Karpas-422 (cell line): ENCODE data around the gene EID2. TPM values are rescaled to one million over a fixed set of nuclear protein-coding genes. Genes with fewer than 3 reads are reported as not detected.

Experiments used
- DNase-seq: peaks from one replicate; pipeline ENCODE4 v3.0.0-alpha.2; 2015
- H2AFZ ChIP-seq: fragments of 200-600 bp; sonication (generic); 2 replicates; pipeline ENCODE4 v1.6.1; 2014; ENCODE audit warnings: antibody characterized with exemption, low read length, mixed read lengths
- H3K27ac ChIP-seq: fragments of 200-600 bp; sonication (generic); 2 replicates; pipeline ENCODE4 v1.5.1; 2014; ENCODE audit warnings: mild to moderate bottlenecking, low read length, moderate library complexity
- H3K27me3 ChIP-seq: fragments of 200-600 bp; sonication (generic); 2 replicates; pipeline ENCODE4 v1.6.1; 2014; ENCODE audit warnings: low read length, mixed read lengths
- H3K36me3 ChIP-seq: fragments of 200-600 bp; sonication (generic); 2 replicates; pipeline ENCODE4 v1.6.1; 2014; ENCODE audit warnings: low read length, mixed read lengths; ENCODE audit not compliant: insufficient read depth
- H3K4me1 ChIP-seq: fragments of 200-600 bp; sonication (generic); 2 replicates; pipeline ENCODE4 v1.6.1; 2014; ENCODE audit warnings: mild to moderate bottlenecking, low read length, mixed read lengths
- H3K4me2 ChIP-seq: fragments of 200-600 bp; sonication (generic); 2 replicates; pipeline ENCODE4 v1.6.1; 2014; ENCODE audit warnings: low read length, low read depth, mild to moderate bottlenecking; ENCODE audit not compliant: poor library complexity, severe bottlenecking
- H3K4me3 ChIP-seq: fragments of 200-600 bp; sonication (generic); 2 replicates; pipeline ENCODE4 v1.5.1; 2014; ENCODE audit warnings: mild to moderate bottlenecking, antibody characterized with exemption, low read length, mixed read lengths
- H3K79me2 ChIP-seq: fragments of 200-600 bp; sonication (generic); 2 replicates; pipeline ENCODE4 v1.6.1; 2014; ENCODE audit warnings: mild to moderate bottlenecking, low read length, mixed read lengths
- H3K9ac ChIP-seq: fragments of 200-600 bp; sonication (generic); 2 replicates; pipeline ENCODE4 v1.6.0; 2014; ENCODE audit warnings: low read length
- H3K9me2 ChIP-seq: fragments of 200-600 bp; sonication (generic), shearing (Covaris generic); replicated peaks from 2 replicates; pipeline ENCODE4 v1.6.0; 2014; ENCODE audit warnings: mild to moderate bottlenecking, low read length, moderate library complexity; ENCODE audit not compliant: insufficient read depth
- H3K9me3 ChIP-seq: fragments of 300-700, 200-600 bp; sonication (generic); 2 replicates; pipeline ENCODE4 v1.6.1; 2014; ENCODE audit warnings: low read length, mixed read lengths
- H4K20me1 ChIP-seq: fragments of 200-600 bp; sonication (generic); 2 replicates; pipeline ENCODE4 v1.6.1; 2014; ENCODE audit warnings: mild to moderate bottlenecking, antibody characterized with exemption, low read length, low read depth; ENCODE audit not compliant: insufficient read depth
- total RNA-seq: library from RNA; depleted of rRNA; stranded (reverse); fragments of >200 nt; shearing (Covaris generic); gene quantifications from 2 replicates; pipeline ENCODE4 v1.2.3, GENCODE V29; 2014; ENCODE audit warnings: low replicate concordance

EID2 gene
- total RNA-seq, 1 experiment from 2014 or later, result 5.9 TPM

DNA sequence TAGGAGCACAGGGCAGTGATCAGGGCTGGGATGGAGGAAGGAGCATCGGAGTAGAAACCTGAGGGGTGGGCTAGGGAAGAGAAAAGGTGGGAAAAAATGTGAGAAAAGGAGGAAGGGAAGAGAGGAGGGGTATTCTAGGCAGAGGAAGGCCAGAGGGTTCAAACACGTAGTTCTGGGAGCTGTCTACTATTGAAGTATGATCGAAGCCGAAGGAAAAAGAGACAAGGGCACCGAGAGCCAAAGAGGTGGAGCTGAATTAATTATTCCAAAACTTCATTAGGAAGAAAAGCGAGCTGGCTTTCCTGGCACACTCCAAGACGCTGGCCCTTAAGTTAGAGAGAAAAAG is 33.4 kb downstream of the EID2 start:
- Histone ChIP-seq H3K79me2 (no peaks in the 10 kb centered on the region), H3K9me3 (no peaks in the 10 kb centered on the region), H3K9ac (no peak overlapping the region), H3K4me1 (peaks cover 18% of the 10 kb centered on the region), H2AFZ (no peak overlapping the region), H3K27me3 (no peaks in the 10 kb centered on the region), H3K4me3 (peak overlapping the region; percentile 73; the same call in 1 of the 2 replicates), H4K20me1 (no peaks in the 10 kb centered on the region), H3K36me3 (no peaks in the 10 kb centered on the region), H3K9me2 (no peaks in the 10 kb centered on the region), H3K4me2 (peak overlapping the region; percentile 87), H3K27ac (no peak overlapping the region)
- no peak for DNase-seq

DNA sequence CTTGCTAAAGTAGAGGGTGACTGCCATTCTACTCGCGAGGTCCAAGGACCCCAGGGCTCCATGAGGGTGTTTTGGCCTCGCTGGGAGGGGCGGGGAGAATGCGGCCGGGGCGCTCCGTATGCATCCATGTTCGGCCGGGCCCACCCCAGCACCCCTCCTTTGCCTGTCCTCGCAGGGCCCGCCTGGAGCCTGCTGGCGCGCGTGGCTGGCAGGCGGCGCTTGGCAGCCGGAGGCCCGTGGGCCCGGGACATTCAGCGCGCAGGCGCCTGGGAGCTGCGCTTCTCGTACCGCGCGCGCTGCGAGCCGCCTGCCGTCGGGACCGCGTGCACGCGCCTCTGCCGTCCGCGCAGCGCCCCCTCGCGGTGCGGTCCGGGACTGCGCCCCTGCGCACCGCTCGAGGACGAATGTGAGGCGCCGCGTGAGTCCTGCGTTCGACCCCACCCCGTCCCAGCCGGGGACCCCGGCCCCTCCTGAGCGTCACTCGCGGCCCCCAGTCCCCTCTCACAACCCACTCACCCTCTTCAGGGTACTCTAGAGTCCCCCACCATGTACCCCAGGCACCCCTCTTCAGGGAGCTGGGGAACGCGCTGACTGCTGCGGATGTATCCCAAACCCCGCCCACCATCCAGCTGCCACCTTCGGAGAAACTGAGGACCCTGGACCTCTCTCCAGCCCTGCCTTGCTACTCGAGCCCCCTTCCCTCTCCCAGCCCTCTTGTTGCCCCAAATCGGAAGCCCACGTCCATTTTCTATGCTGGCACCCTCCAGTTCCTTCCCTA is 37.1 kb downstream of the EID2 start:
- peak; percentile 90 for DNase-seq
- no peaks in the 10 kb centered on the region for H3K9me2 ChIP-seq
- H3K27ac ChIP-seq, result no peak overlapping the region
- no peaks in the 10 kb centered on the region for H4K20me1 ChIP-seq
- H3K36me3 ChIP-seq, result no peaks in the 10 kb centered on the region
- no peaks in the 10 kb centered on the region for H3K9me3 ChIP-seq
- no peak overlapping the region for H3K4me3 ChIP-seq
- H3K79me2 ChIP-seq, result no peaks in the 10 kb centered on the region
- H2AFZ ChIP-seq, result 0 out of 2 replicates have a peak overlapping the region, but pooled peaks have one; percentile 81
- no peak overlapping the region for H3K4me2 ChIP-seq
- no peak overlapping the region for H3K9ac ChIP-seq
- peaks cover 32% of the 10 kb centered on the region for H3K4me1 ChIP-seq
- no peaks in the 10 kb centered on the region for H3K27me3 ChIP-seq

DNA sequence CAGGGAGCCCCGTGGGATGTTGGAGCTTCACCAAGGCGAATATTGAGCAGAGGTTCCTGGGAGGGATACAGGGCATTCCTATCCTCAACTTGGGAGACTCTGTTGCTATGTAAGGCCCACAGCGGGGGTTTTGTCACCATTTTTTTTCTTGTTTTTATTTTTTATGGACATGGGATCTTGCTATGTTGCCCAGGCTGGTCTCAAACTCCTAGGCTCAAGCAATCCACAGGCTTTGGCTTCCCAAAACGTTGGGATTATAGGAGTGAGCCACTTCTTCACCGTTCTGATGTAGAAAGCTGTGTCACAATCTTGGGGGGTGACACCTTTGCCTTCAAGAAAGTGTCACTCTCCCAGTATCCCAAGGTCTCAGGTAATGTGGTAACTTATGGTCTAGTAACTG is 38.6 kb downstream of the EID2 start:
- no peaks in the 10 kb centered on the region for H3K79me2 ChIP-seq
- H2AFZ ChIP-seq, result no peak overlapping the region
- H4K20me1 ChIP-seq, result no peaks in the 10 kb centered on the region
- H3K4me1 ChIP-seq, result peaks cover 25% of the 10 kb centered on the region
- no peaks in the 10 kb centered on the region for H3K36me3 ChIP-seq
- no peak overlapping the region for H3K27ac ChIP-seq
- DNase-seq, result no peak
- H3K4me3 ChIP-seq, result no peak overlapping the region
- no peaks in the 10 kb centered on the region for H3K9me3 ChIP-seq
- H3K4me2 ChIP-seq, result no peak overlapping the region
- no peaks in the 10 kb centered on the region for H3K27me3 ChIP-seq
- no peak overlapping the region for H3K9ac ChIP-seq
- H3K9me2 ChIP-seq, result no peaks in the 10 kb centered on the region

DNA sequence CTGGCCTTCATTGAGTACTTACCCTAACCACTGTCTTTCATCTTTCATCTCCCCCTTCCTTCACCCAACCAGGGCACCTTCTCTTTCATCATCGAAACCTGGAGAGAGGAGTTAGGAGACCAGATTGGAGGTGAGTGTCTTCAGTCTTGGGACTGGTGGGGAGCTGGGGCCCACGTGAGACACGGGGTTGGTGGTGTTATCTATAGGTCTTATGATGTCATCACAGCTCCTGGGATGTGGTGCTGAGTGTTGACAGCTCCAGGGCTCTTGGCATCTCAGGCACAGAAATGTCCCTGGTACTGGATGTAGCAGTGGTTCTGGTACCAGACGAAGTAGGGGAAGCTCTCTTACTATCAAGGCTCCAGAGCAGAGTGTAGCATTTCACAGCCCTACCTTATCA is 39.4 kb downstream of the EID2 start:
- Histone ChIP-seq H3K9me3 (no peaks in the 10 kb centered on the region), H2AFZ (no peak overlapping the region), H3K27ac (no peak overlapping the region), H3K9ac (no peak overlapping the region), H3K4me2 (no peak overlapping the region), H3K27me3 (no peaks in the 10 kb centered on the region), H3K36me3 (no peaks in the 10 kb centered on the region), H3K9me2 (no peaks in the 10 kb centered on the region), H4K20me1 (no peaks in the 10 kb centered on the region), H3K4me3 (no peak overlapping the region), H3K4me1 (peaks cover 25% of the 10 kb centered on the region), H3K79me2 (no peaks in the 10 kb centered on the region)
- DNase-seq, result no peak

DNA sequence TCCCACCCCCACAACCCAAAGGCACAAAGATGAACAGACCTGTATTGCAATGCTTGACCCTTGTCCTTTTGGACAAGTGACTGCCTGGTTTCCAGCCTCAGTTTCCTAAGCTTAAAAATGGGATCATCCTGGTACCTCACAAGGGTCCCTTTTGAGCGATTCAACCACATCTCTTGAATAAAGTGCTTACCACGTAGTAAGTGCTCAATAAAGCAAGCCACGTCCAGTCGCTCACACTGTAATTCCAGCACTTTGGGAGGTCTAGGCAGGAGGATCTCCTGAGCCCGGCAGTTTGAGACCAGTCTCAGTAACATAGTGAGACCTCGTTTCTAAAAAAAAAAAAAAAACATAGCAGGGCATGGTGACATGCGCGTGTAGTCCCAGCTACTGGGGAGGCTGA is 40.0 kb downstream of the EID2 start:
- Histone ChIP-seq H3K9ac (no peak overlapping the region), H3K9me3 (no peaks in the 10 kb centered on the region), H3K4me1 (peaks cover 25% of the 10 kb centered on the region), H3K4me3 (no peak overlapping the region), H3K4me2 (peak overlapping the region; percentile 55), H3K9me2 (no peaks in the 10 kb centered on the region), H3K27me3 (no peaks in the 10 kb centered on the region), H3K36me3 (no peaks in the 10 kb centered on the region), H2AFZ (no peak overlapping the region), H3K79me2 (no peaks in the 10 kb centered on the region), H3K27ac (no peak overlapping the region), H4K20me1 (no peaks in the 10 kb centered on the region)
- no peak for DNase-seq

DNA sequence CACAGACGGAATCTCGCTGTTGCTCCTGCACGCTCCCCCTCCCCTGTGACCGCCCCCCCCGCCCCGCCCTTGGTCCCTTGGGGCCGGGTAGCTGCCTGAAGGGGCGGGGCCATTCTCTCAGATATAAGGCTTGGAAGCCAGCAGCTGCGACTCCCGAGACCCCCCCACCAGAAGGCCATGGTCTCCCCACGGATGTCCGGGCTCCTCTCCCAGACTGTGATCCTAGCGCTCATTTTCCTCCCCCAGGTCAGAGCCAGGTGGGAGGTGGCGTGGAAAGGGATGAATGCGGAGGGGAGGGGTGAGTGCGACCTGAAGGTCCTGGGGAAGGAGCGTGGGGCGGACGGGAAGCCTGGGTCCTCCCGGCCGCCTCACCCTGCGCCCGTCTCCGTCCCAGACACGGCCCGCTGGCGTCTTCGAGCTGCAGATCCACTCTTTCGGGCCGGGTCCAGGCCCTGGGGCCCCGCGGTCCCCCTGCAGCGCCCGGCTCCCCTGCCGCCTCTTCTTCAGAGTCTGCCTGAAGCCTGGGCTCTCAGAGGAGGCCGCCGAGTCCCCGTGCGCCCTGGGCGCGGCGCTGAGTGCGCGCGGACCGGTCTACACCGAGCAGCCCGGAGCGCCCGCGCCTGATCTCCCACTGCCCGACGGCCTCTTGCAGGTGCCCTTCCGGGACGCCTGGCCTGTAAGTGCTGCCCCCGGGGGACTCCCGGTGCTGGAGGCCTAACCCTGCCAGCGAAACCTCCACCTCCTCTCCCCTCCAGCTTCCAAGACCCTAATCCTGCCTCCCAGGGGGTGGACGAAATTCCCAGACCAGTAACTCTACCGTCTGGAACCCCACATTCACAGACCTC is 40.9 kb downstream of the EID2 start, which contains the start of gene DLL3:
TSS of gene DLL3 (plus strand) at position 150 of the 845 bp plus-strand sequence. CDS start at position 178, 28 bp downstream.
- H3K79me2 ChIP-seq, result no peaks in the 10 kb centered on the region
- H3K36me3 ChIP-seq, result no peaks in the 10 kb centered on the region
- peak within 1 kb of the TSS; percentile 55 for H3K4me2 ChIP-seq
- no peaks in the 10 kb centered on the region for H4K20me1 ChIP-seq
- peaks cover 21% of the 10 kb centered on the region for H3K4me1 ChIP-seq
- H3K27ac ChIP-seq, result no peak within 1 kb of the TSS
- peak within 1 kb of the TSS; percentile 47; the same call in 1 of the 2 replicates for H3K4me3 ChIP-seq
- no peak for DNase-seq
- H3K27me3 ChIP-seq, result no peaks in the 10 kb centered on the region
- H3K9me2 ChIP-seq, result no peaks in the 10 kb centered on the region
- H3K9me3 ChIP-seq, result no peaks in the 10 kb centered on the region
- no peak within 1 kb of the TSS for H2AFZ ChIP-seq
- H3K9ac ChIP-seq, result peak within 1 kb of the TSS; percentile 45

DNA sequence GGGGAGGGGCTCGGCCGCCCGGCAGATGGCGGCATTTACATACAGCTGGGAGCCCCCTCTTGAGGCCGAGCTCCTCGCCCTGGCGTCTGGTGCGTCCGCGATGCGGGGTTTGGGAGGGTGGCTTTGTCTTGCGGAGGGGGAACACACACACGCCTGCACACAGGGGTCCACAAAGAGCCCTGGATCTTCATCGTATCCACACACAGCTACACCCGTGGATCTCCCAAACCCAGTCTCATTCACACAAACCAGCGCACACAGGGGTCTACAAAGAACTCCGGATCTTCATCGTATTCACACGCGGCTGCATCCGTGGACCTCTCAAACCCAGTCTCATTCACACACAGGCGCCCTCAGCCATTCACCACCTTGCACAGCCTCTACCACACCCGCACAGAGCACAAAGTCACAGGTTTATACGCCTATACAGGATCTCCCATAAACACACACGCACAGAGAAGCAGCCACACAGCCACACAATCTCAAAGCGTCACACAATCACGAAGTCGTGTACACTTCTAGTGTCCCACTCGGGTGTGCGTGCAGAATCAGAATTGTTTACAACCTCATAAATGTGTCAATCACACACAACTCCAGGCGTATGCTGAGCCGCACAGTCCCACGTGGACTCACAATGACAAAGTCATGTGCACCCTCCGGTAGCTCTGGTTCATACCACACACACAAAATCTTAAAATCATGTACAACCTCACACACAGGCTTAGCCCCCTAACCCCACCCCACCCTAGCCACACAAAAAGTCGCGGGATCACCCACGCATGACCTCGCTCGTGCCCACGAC is 41.8 kb downstream of the EID2 start:
- no peaks in the 10 kb centered on the region for H3K9me3 ChIP-seq
- no peaks in the 10 kb centered on the region for H3K36me3 ChIP-seq
- H3K27ac ChIP-seq, result no peak overlapping the region
- peaks cover 21% of the 10 kb centered on the region for H3K4me1 ChIP-seq
- H3K79me2 ChIP-seq, result no peaks in the 10 kb centered on the region
- peak; percentile 69 for DNase-seq
- no peaks in the 10 kb centered on the region for H4K20me1 ChIP-seq
- H3K4me3 ChIP-seq, result peak overlapping the region; percentile 27; the same call in 1 of the 2 replicates
- no peaks in the 10 kb centered on the region for H3K9me2 ChIP-seq
- no peak overlapping the region for H2AFZ ChIP-seq
- peak overlapping the region; percentile 33; the same call in 1 of the 2 replicates for H3K9ac ChIP-seq
- peak overlapping the region; percentile 55 for H3K4me2 ChIP-seq
- no peaks in the 10 kb centered on the region for H3K27me3 ChIP-seq

DNA sequence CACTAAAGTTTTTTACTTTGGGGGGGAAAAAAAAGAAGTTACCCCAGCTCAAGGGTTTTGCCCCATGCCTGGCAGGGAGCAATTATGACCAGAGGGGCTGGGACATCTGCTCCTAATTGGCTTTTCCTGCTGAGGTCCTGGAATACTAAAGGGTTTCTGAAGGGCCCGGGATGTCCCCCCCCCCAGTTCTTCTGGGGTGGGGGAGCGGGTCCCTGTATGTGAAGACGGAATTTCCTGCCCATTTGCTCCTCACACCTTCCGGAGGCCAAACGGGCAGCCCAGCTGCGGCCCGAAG is 42.3 kb downstream of the EID2 start:
- no peak overlapping the region for H3K9ac ChIP-seq
- H3K4me2 ChIP-seq, result peak overlapping the region; percentile 55
- H3K4me3 ChIP-seq, result peak overlapping the region; percentile 26; the same call in 1 of the 2 replicates
- H3K27ac ChIP-seq, result no peak overlapping the region
- no peaks in the 10 kb centered on the region for H3K27me3 ChIP-seq
- H3K9me3 ChIP-seq, result no peaks in the 10 kb centered on the region
- no peaks in the 10 kb centered on the region for H4K20me1 ChIP-seq
- peaks cover 21% of the 10 kb centered on the region for H3K4me1 ChIP-seq
- no peaks in the 10 kb centered on the region for H3K9me2 ChIP-seq
- H3K36me3 ChIP-seq, result no peaks in the 10 kb centered on the region
- H3K79me2 ChIP-seq, result no peaks in the 10 kb centered on the region
- no peak for DNase-seq
- no peak overlapping the region for H2AFZ ChIP-seq
